GM23338 (cell line): ENCODE results near the gene IFI44L. TPM values are rescaled to one million over a fixed set of nuclear protein-coding genes. Genes with fewer than 3 reads are reported as not detected.

Experiments
- ATAC-seq: fragments of 200-7000 bp; cut with Tn5 transposase; 3 replicates; pipeline ENCODE4 v1.9.1; 2020
- DNase-seq: peaks from one replicate; pipeline ENCODE4 v3.0.0-alpha.2; 2015; ENCODE audit warnings: low spot score
- H2AFZ ChIP-seq: fragments of 200-600 bp; sonication (generic); 2 replicates; pipeline ENCODE4 v1.8.0; 2016; ENCODE audit warnings: antibody characterized with exemption, mild to moderate bottlenecking, moderate library complexity
- H3F3A ChIP-seq: fragments of 200-600 bp; sonication (generic); replicated peaks from 2 replicates; pipeline ENCODE4 v1.8.0; 2017; ENCODE audit warnings: antibody characterized with exemption, mixed run types, low read depth
- H3K27ac ChIP-seq: fragments of 200-600 bp; sonication (generic); 2 replicates; pipeline ENCODE4 v1.6.1; 2016; ENCODE audit warnings: low read depth
- H3K27me3 ChIP-seq: fragments of 200-600 bp; sonication (generic); 2 replicates; pipeline ENCODE4 v1.8.0; 2016; ENCODE audit warnings: mild to moderate bottlenecking, mixed run types, moderate library complexity; ENCODE audit not compliant: insufficient read depth
- H3K36me3 ChIP-seq: fragments of 200-600 bp; sonication (generic); 2 replicates; pipeline ENCODE4 v1.8.0; 2016; ENCODE audit warnings: mild to moderate bottlenecking; ENCODE audit not compliant: insufficient read depth
- H3K4me1 ChIP-seq: fragments of 200-600 bp; sonication (generic); 2 replicates; pipeline ENCODE4 v1.8.0; 2016; ENCODE audit warnings: mild to moderate bottlenecking, moderate library complexity; ENCODE audit not compliant: insufficient read depth
- H3K4me2 ChIP-seq: fragments of 200-600 bp; sonication (generic); 2 replicates; pipeline ENCODE4 v1.7.1; 2017; ENCODE audit warnings: mixed run types
- H3K4me3 ChIP-seq: fragments of 200-600 bp; sonication (generic); 2 replicates; pipeline ENCODE4 v1.6.1; 2016; ENCODE audit warnings: mixed run types
- H3K79me2 ChIP-seq: fragments of 200-600 bp; sonication (generic); replicated peaks from 2 replicates; pipeline ENCODE4 v1.8.0; 2017; ENCODE audit warnings: mild to moderate bottlenecking; ENCODE audit not compliant: insufficient read depth
- H3K9me2 ChIP-seq: fragments of 200-600 bp; sonication (generic); 2 replicates; pipeline ENCODE4 v1.8.0; 2017; ENCODE audit not compliant: insufficient read depth
- H4K20me1 ChIP-seq: fragments of 200-600 bp; sonication (generic); replicated peaks from 2 replicates; pipeline ENCODE4 v1.8.0; 2017; ENCODE audit warnings: mild to moderate bottlenecking; ENCODE audit not compliant: insufficient read depth
- H3K27ac Mint-ChIP-seq: 2 replicates; pipeline ENCODE4 v1.8.0; 2020; ENCODE audit warnings: inconsistent platforms, mild to moderate bottlenecking, moderate library complexity, mixed read lengths
- H3K27me3 Mint-ChIP-seq: 3 replicates; pipeline ENCODE4 v1.8.0; 2022; ENCODE audit warnings: low read depth, mild to moderate bottlenecking, moderate library complexity, mixed read lengths, inconsistent platforms; ENCODE audit not compliant: insufficient read depth, poor library complexity
- H3K36me3 Mint-ChIP-seq: 3 replicates; pipeline ENCODE4 v1.8.0; 2021; ENCODE audit warnings: low read depth, mild to moderate bottlenecking, inconsistent platforms, moderate library complexity, mixed read lengths
- H3K4me1 Mint-ChIP-seq: 3 replicates; pipeline ENCODE4 v1.8.0; 2020; ENCODE audit warnings: mild to moderate bottlenecking, inconsistent platforms, mixed read lengths
- H3K4me3 Mint-ChIP-seq: 3 replicates; pipeline ENCODE4 v1.8.0; 2021; ENCODE audit warnings: moderate library complexity, mild to moderate bottlenecking, inconsistent platforms, mixed read lengths
- H3K9me3 Mint-ChIP-seq: 3 replicates; pipeline ENCODE4 v1.8.0; 2020; ENCODE audit warnings: moderate library complexity, mild to moderate bottlenecking, inconsistent platforms, mixed read lengths
- CREB1 ChIP-seq: fragments of 250-450 bp; sonication (Bioruptor Pico); IDR thresholded peaks from 2 replicates; pipeline ENCODE4 v1.5.0; 2020; ENCODE audit warnings: low read depth, mild to moderate bottlenecking, moderate library complexity
- EZH2 ChIP-seq: fragments of 200-600 bp; sonication (generic); IDR thresholded peaks from one replicate; pipeline ENCODE4 v1.8.0; 2017; ENCODE audit warnings: antibody characterized with exemption, mild to moderate bottlenecking, low read depth; ENCODE audit not compliant: unreplicated experiment
- EZH2phosphoT487 ChIP-seq: fragments of 200-600 bp; sonication (generic); IDR thresholded peaks from one replicate; pipeline ENCODE4 v1.8.1; 2018; ENCODE audit warnings: antibody characterized with exemption; ENCODE audit not compliant: unreplicated experiment
- JUNB ChIP-seq: IDR thresholded peaks from one replicate; pipeline ENCODE4 v1.6.1; 2016; ENCODE audit warnings: antibody characterized with exemption; ENCODE audit not compliant: unreplicated experiment
- STAT1 ChIP-seq: IDR thresholded peaks from one replicate; pipeline ENCODE4 v1.6.1; 2016; ENCODE audit warnings: antibody characterized with exemption; ENCODE audit not compliant: unreplicated experiment
- ZNF114 ChIP-seq: fragments of 250-450 bp; sonication (Bioruptor Pico); IDR thresholded peaks from 2 replicates; pipeline ENCODE4 v1.5.0; 2020; ENCODE audit warnings: mild to moderate bottlenecking, moderate library complexity
- polyA plus RNA-seq: library from polyadenylated mRNA; unstranded; fragments of >200 nt; fragmentation: Nextera tagmentation; extraction: Ambion mirVana; gene quantifications from 2 replicates; pipeline ENCODE4 v1.2.1, GENCODE V29; 2016
- total RNA-seq: library from RNA; depleted of rRNA; stranded (reverse); fragments of >200 nt; shearing (Covaris generic); gene quantifications from 2 replicates; pipeline ENCODE4 v1.2.3, GENCODE V29; 2014
- TF ChIP-seq, protein P1 (sequence below): fragments of 250-450 bp; sonication (Bioruptor Pico); IDR thresholded peaks from 2 replicates; pipeline ENCODE4 v1.5.0; 2020; ENCODE audit warnings: mild to moderate bottlenecking, moderate library complexity
- TF ChIP-seq, protein P2 (sequence below): IDR thresholded peaks from one replicate; pipeline ENCODE4 v1.6.1; 2018; ENCODE audit warnings: antibody characterized with exemption; ENCODE audit not compliant: unreplicated experiment
- TF ChIP-seq, protein P3 (sequence below): IDR thresholded peaks from 2 replicates; pipeline ENCODE4 v1.6.1; 2016; ENCODE audit warnings: antibody characterized with exemption

The IFI44L gene
- total and polyA plus RNA-seq, 2 experiments from 2014 or later, result not detected

DNA sequence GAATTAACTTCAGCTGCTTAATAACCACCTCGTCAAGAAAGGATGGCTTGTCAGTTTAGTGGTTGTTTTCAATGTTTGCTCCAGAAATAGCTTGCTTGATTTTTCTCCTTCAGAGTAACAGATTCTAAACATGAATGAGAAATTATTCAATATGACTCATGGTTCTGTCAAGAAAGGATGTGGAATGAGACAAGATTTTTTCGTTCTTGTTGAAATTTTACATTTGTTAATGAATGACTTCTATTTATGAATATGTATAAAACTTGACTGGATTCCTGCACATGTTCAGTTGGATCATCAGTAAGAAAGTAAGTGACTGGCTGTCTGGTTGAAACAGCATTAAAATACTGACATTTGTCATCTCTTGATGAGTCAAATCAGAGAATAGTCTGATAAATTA, 67.7 kb downstream of the IFI44L start:
- H3K4me2 ChIP-seq, result no peak overlapping the region
- H3K27me3 ChIP-seq, result no peaks in the 10 kb centered on the region
- no peak for TF ChIP-seq EZH2phosphoT487
- TF ChIP-seq, protein P1, sequence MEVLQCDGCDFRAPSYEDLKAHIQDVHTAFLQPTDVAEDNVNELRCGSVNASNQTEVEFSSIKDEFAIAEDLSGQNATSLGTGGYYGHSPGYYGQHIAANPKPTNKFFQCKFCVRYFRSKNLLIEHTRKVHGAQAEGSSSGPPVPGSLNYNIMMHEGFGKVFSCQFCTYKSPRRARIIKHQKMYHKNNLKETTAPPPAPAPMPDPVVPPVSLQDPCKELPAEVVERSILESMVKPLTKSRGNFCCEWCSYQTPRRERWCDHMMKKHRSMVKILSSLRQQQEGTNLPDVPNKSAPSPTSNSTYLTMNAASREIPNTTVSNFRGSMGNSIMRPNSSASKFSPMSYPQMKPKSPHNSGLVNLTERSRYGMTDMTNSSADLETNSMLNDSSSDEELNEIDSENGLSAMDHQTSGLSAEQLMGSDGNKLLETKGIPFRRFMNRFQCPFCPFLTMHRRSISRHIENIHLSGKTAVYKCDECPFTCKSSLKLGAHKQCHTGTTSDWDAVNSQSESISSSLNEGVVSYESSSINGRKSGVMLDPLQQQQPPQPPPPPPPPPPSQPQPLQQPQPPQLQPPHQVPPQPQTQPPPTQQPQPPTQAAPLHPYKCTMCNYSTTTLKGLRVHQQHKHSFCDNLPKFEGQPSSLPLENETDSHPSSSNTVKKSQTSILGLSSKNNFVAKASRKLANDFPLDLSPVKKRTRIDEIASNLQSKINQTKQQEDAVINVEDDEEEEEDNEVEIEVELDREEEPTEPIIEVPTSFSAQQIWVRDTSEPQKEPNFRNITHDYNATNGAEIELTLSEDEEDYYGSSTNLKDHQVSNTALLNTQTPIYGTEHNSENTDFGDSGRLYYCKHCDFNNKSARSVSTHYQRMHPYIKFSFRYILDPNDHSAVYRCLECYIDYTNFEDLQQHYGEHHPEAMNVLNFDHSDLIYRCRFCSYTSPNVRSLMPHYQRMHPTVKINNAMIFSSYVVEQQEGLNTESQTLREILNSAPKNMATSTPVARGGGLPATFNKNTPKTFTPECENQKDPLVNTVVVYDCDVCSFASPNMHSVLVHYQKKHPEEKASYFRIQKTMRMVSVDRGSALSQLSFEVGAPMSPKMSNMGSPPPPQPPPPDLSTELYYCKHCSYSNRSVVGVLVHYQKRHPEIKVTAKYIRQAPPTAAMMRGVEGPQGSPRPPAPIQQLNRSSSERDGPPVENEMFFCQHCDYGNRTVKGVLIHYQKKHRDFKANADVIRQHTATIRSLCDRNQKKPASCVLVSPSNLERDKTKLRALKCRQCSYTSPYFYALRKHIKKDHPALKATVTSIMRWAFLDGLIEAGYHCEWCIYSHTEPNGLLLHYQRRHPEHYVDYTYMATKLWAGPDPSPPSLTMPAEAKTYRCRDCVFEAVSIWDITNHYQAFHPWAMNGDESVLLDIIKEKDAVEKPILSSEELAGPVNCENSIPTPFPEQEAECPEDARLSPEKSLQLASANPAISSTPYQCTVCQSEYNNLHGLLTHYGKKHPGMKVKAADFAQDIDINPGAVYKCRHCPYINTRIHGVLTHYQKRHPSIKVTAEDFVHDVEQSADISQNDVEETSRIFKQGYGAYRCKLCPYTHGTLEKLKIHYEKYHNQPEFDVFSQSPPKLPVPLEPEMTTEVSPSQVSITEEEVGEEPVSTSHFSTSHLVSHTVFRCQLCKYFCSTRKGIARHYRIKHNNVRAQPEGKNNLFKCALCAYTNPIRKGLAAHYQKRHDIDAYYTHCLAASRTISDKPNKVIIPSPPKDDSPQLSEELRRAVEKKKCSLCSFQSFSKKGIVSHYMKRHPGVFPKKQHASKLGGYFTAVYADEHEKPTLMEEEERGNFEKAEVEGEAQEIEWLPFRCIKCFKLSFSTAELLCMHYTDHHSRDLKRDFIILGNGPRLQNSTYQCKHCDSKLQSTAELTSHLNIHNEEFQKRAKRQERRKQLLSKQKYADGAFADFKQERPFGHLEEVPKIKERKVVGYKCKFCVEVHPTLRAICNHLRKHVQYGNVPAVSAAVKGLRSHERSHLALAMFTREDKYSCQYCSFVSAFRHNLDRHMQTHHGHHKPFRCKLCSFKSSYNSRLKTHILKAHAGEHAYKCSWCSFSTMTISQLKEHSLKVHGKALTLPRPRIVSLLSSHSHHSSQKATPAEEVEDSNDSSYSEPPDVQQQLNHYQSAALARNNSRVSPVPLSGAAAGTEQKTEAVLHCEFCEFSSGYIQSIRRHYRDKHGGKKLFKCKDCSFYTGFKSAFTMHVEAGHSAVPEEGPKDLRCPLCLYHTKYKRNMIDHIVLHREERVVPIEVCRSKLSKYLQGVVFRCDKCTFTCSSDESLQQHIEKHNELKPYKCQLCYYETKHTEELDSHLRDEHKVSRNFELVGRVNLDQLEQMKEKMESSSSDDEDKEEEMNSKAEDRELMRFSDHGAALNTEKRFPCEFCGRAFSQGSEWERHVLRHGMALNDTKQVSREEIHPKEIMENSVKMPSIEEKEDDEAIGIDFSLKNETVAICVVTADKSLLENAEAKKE (CRISPR knock-in tag), result no peak
- TF ChIP-seq, protein P2, sequence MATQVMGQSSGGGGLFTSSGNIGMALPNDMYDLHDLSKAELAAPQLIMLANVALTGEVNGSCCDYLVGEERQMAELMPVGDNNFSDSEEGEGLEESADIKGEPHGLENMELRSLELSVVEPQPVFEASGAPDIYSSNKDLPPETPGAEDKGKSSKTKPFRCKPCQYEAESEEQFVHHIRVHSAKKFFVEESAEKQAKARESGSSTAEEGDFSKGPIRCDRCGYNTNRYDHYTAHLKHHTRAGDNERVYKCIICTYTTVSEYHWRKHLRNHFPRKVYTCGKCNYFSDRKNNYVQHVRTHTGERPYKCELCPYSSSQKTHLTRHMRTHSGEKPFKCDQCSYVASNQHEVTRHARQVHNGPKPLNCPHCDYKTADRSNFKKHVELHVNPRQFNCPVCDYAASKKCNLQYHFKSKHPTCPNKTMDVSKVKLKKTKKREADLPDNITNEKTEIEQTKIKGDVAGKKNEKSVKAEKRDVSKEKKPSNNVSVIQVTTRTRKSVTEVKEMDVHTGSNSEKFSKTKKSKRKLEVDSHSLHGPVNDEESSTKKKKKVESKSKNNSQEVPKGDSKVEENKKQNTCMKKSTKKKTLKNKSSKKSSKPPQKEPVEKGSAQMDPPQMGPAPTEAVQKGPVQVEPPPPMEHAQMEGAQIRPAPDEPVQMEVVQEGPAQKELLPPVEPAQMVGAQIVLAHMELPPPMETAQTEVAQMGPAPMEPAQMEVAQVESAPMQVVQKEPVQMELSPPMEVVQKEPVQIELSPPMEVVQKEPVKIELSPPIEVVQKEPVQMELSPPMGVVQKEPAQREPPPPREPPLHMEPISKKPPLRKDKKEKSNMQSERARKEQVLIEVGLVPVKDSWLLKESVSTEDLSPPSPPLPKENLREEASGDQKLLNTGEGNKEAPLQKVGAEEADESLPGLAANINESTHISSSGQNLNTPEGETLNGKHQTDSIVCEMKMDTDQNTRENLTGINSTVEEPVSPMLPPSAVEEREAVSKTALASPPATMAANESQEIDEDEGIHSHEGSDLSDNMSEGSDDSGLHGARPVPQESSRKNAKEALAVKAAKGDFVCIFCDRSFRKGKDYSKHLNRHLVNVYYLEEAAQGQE, result no peak
- TF ChIP-seq EZH2, result no peak
- TF ChIP-seq, protein P3, sequence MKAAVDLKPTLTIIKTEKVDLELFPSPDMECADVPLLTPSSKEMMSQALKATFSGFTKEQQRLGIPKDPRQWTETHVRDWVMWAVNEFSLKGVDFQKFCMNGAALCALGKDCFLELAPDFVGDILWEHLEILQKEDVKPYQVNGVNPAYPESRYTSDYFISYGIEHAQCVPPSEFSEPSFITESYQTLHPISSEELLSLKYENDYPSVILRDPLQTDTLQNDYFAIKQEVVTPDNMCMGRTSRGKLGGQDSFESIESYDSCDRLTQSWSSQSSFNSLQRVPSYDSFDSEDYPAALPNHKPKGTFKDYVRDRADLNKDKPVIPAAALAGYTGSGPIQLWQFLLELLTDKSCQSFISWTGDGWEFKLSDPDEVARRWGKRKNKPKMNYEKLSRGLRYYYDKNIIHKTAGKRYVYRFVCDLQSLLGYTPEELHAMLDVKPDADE, result no peak
- no peak for TF ChIP-seq CREB1 (CRISPR knock-in tag)
- no peak for TF ChIP-seq JUNB
- TF ChIP-seq ZNF114 (CRISPR knock-in tag), result no peak
- no peak for TF ChIP-seq STAT1
- no peak overlapping the region for H3K27ac ChIP-seq
- no peaks in the 10 kb centered on the region for H3K36me3 ChIP-seq
- Mint-ChIP-seq H3K27ac (no peak overlapping the region), H3K36me3 (peaks cover 6% of the 10 kb centered on the region; the same call in 1 of the 3 replicates), H3K4me1 (peaks cover 2% of the 10 kb centered on the region; the same call in 2 of the 3 replicates), H3K4me3 (no peak overlapping the region), H3K9me3 (peaks cover 8% of the 10 kb centered on the region), H3K27me3 (peaks cover 3% of the 10 kb centered on the region)
- ATAC-seq (no peak), DNase-seq (no peak)
- H3K9me2 ChIP-seq, result 0 out of 2 replicates have a peak, but pooled peaks cover 4% of the 10 kb centered on the region
- no peaks in the 10 kb centered on the region for H4K20me1 ChIP-seq
- H3F3A ChIP-seq, result no peaks in the 10 kb centered on the region
- H2AFZ ChIP-seq, result no peak overlapping the region
- no peaks in the 10 kb centered on the region for H3K79me2 ChIP-seq
- H3K4me1 ChIP-seq, result no peaks in the 10 kb centered on the region
- no peak overlapping the region for H3K4me3 ChIP-seq
